HepG2 (cell line): Measurements from ENCODE around the gene PRSS33. TPM values are rescaled to one million over a fixed set of nuclear protein-coding genes. Genes with fewer than 3 reads are reported as not detected.

Source experiments
- ATAC-seq: fragments of 200-7000 bp; cut with Tn5 transposase; 3 replicates; pipeline ENCODE4 v1.9.1; 2020; ENCODE audit warnings: mild to moderate bottlenecking, moderate library complexity
- Bru-seq: library from RNA; stranded (reverse); fragments of 400-500 nt; gene quantifications from one replicate; lab custom pipeline; 2021; lab: Mats Ljungman, UMichigan
- BruChase-seq, 2 experiments: library from RNA; stranded (reverse); fragments of 400-500 nt; gene quantifications; one replicate each; lab custom pipeline; 2021; lab: Mats Ljungman, UMichigan
- BruUV-seq: library from RNA; stranded (reverse); fragments of 400-500 nt; replicated peaks from 2 replicates; lab custom pipeline; 2021; lab: Mats Ljungman, UMichigan
- CTCF ChIA-PET: fragments of 300-600 bp; formaldehyde crosslinking; extraction: SDS; loops from one replicate; lab custom pipeline; 2021; ENCODE audit warnings: low total read pairs, inconsistent platforms, low intra/inter-chr PET ratio; lab: Yijun Ruan, JAX
- POLR2A ChIA-PET: fragments of 350-600 bp; sonication (Branson Sonifier 250); formaldehyde crosslinking; loops from one replicate; lab custom pipeline; 2020; ENCODE audit warnings: antibody characterized with exemption, inconsistent platforms; lab: Yijun Ruan, JAX
- DNase-seq: peaks from one replicate; pipeline ENCODE4 v3.0.0-alpha.2; 2015; ENCODE audit warnings: low spot score
- FAIRE-seq: peaks from 3 replicates; lab custom pipeline; 2011; peaks lifted over from hg19 to GRCh38; lab: Jason Lieb, UNC
- H2AFZ ChIP-seq: one replicate; pipeline ENCODE4 v1.6.1; 2011; ENCODE audit warnings: low read length, inconsistent platforms
- H3K27ac ChIP-seq: fragments of 300-600 bp; 3 replicates; pipeline ENCODE4 v1.8.0; 2011; ENCODE audit warnings: mixed run types, mild to moderate bottlenecking, mixed read lengths, low read length, inconsistent platforms; ENCODE audit not compliant: insufficient read depth; ENCODE audit errors: extremely low read length
- H3K27me3 ChIP-seq, 2 experiments: fragments of 200-600 bp in 1 of 2; 2 replicates in 1 of 2; 3 replicates in 1 of 2; pipeline versions ENCODE4 v1.6.0 to v1.8.0; 2011; ENCODE audit warnings: low read length in 2 of 2, mild to moderate bottlenecking in 2 of 2, moderate library complexity in 2 of 2, inconsistent platforms in 1 of 2; ENCODE audit not compliant: insufficient read depth in 2 of 2, control insufficient read depth in 1 of 2
- H3K36me3 ChIP-seq, 2 experiments: fragments of 200-600 bp in 1 of 2; replicated peaks in 1 of 2; 2 replicates in 1 of 2; 3 replicates in 1 of 2; pipeline versions ENCODE4 v1.5.1 to v1.8.0; 2011; ENCODE audit warnings: low read length in 2 of 2, inconsistent platforms in 1 of 2; ENCODE audit not compliant: insufficient read depth in 2 of 2, control insufficient read depth in 1 of 2
- H3K4me1 ChIP-seq: 2 replicates; pipeline ENCODE4 v1.5.1; 2012; ENCODE audit warnings: low read length, inconsistent platforms; ENCODE audit not compliant: insufficient read depth
- H3K4me2 ChIP-seq: 2 replicates; pipeline ENCODE4 v1.6.0; 2011; ENCODE audit warnings: low read depth, low read length, inconsistent platforms
- H3K4me3 ChIP-seq, 3 experiments: fragments of 200-600 bp in 1 of 3; sonication (generic), shearing (Covaris generic) in 1 of 3; replicated peaks in 1 of 3; 2 replicates each; pipeline ENCODE4 v1.5.1; 2011 to 2016; ENCODE audit warnings: low read length in 3 of 3, inconsistent platforms in 2 of 3, low read depth in 2 of 3, mild to moderate bottlenecking in 2 of 3, control low read depth in 1 of 3, mixed read lengths in 1 of 3; ENCODE audit not compliant: insufficient read depth in 1 of 3
- H3K79me2 ChIP-seq: one replicate; pipeline ENCODE4 v1.6.1; 2011; ENCODE audit warnings: low read length, inconsistent platforms; ENCODE audit not compliant: insufficient read depth
- H3K9ac ChIP-seq: 2 replicates; pipeline ENCODE4 v1.6.0; 2011; ENCODE audit warnings: mild to moderate bottlenecking, low read depth, low read length, inconsistent platforms; ENCODE audit not compliant: insufficient read depth
- H3K9me3 ChIP-seq: 2 replicates; pipeline ENCODE4 v1.5.1; 2012; ENCODE audit warnings: mild to moderate bottlenecking, low read length
- H4K20me1 ChIP-seq: 2 replicates; pipeline ENCODE4 v1.6.0; 2011; ENCODE audit warnings: inconsistent platforms, mild to moderate bottlenecking, low read length, moderate library complexity; ENCODE audit not compliant: insufficient read depth
- HNRNPK ChIP-seq: fragments of 200-400 bp; formaldehyde crosslinking; IDR thresholded peaks from 2 replicates; pipeline ENCODE4 v1.6.1; 2018; ENCODE audit warnings: low read length, low read depth, moderate library complexity, mild to moderate bottlenecking; ENCODE audit not compliant: poor library complexity, severe bottlenecking
- PTBP1 ChIP-seq: fragments of 200-400 bp; formaldehyde crosslinking; IDR thresholded peaks from 2 replicates; pipeline ENCODE4 v1.6.1; 2018; ENCODE audit warnings: low read length, low read depth; ENCODE audit not compliant: poor library complexity, severe bottlenecking
- WGBS: methylation state at CpG from one replicate; pipeline ENCODE4 v1.1.6; 2017; ENCODE audit warnings: low lambda C conversion rate; 5-methylcytosine and 5-hydroxymethylcytosine counted together
- in situ Hi-C: cut with HindIII; loops from 2 replicates; pipeline ENCODE4 v1.10.0; 2017; ENCODE audit warnings: low pct_unique_long_range_greater_than_20kb; ENCODE audit not compliant: extremely low pct_ligation_motif_present
- intact Hi-C: fragments of 100-400 bp; cut with micrococcal nuclease; formaldehyde crosslinking; loops from one replicate; pipeline ENCODE4 v1.10.0; 2022; ENCODE audit not compliant: unreplicated experiment
- long read RNA-seq, 2 experiments: library from RNA in 1 of 2; library from polyadenylated mRNA in 1 of 2; stranded (forward) in 1 of 2; unstranded in 1 of 2; transcript quantifications; one replicate each; pipeline ENCODE4 v2.0.0, GENCODE V29; 2019 to 2022
- polyA minus RNA-seq, 3 experiments: library from RNA; depleted of rRNA, polyadenylated mRNA; stranded (reverse); fragments of >200 nt; gene quantifications; 2 replicates each; pipeline ENCODE4 v1.2.3, GENCODE V29; 2011; ENCODE audit warnings: low replicate concordance in 1 of 3
- polyA plus RNA-seq, 8 experiments: library from polyadenylated mRNA; depleted of rRNA in 3 of 8; stranded (reverse) in 7 of 8; unstranded in 1 of 8; fragments of >200 nt; fragmentation: Illumina TruSeq in 4 of 8; extraction: Trizol in 4 of 8; gene quantifications; 2 replicates each; pipeline versions ENCODE4 v1.2.1 to v1.2.3, GENCODE V29; 2011 to 2016; ENCODE audit warnings: low read depth in 4 of 8, missing spikeins in 1 of 8, mixed read lengths in 1 of 8; ENCODE audit not compliant: insufficient read depth in 1 of 8
- total RNA-seq, 5 experiments: library from RNA; depleted of rRNA; stranded (reverse); fragments of >200 nt; fragmentation: Illumina TruSeq; extraction: Trizol; gene quantifications; 2 replicates each; pipeline ENCODE4 v1.2.3, GENCODE V29; 2016; ENCODE audit warnings: low read depth in 1 of 5

The PRSS33 gene, protein sequence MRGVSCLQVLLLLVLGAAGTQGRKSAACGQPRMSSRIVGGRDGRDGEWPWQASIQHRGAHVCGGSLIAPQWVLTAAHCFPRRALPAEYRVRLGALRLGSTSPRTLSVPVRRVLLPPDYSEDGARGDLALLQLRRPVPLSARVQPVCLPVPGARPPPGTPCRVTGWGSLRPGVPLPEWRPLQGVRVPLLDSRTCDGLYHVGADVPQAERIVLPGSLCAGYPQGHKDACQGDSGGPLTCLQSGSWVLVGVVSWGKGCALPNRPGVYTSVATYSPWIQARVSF
- total RNA-seq (2016; rRNA removed; fragmentation: Illumina TruSeq; extraction: Trizol), result not detected in 2 replicates
- total RNA-seq (2016; cell fraction: cytosol; rRNA removed; fragmentation: Illumina TruSeq; extraction: Trizol; ENCODE audit: low read depth), result not detected in 2 replicates
- total RNA-seq (2016; cell fraction: insoluble cytoplasmic fraction; rRNA removed; fragmentation: Illumina TruSeq; extraction: Trizol), result not detected in 2 replicates
- total RNA-seq (2016; cell fraction: membrane; rRNA removed; fragmentation: Illumina TruSeq; extraction: Trizol), result not detected in 2 replicates
- not detected in 2 replicates for total RNA-seq (2016; cell fraction: nucleus; rRNA removed; fragmentation: Illumina TruSeq; extraction: Trizol)
- not detected in 2 replicates for polyA plus RNA-seq (2011; rRNA removed)
- not detected in 2 replicates for polyA plus RNA-seq (2011; cell fraction: cytosol; rRNA removed)
- not detected in 2 replicates for polyA plus RNA-seq (2011; cell fraction: nucleus; rRNA removed)
- not detected in 2 replicates for polyA plus RNA-seq (2012)
- not detected in 2 replicates for polyA plus RNA-seq (2016; cell fraction: cytosol; fragmentation: Illumina TruSeq; extraction: Trizol; ENCODE audit: low read depth)
- polyA plus RNA-seq (2016; cell fraction: insoluble cytoplasmic fraction; fragmentation: Illumina TruSeq; extraction: Trizol; ENCODE audit: low read depth), result not detected in 2 replicates
- polyA plus RNA-seq (2016; cell fraction: membrane; fragmentation: Illumina TruSeq; extraction: Trizol; ENCODE audit: low read depth), result not detected in 2 replicates
- not detected in 2 replicates for polyA plus RNA-seq (2016; cell fraction: nucleus; fragmentation: Illumina TruSeq; extraction: Trizol; ENCODE audit: insufficient read depth, low read depth)
- not detected in 2 replicates for polyA minus RNA-seq (2011; rRNA and poly(A)+ RNA removed; ENCODE audit: low replicate concordance)
- not detected in 2 replicates for polyA minus RNA-seq (2011; cell fraction: cytosol; rRNA and poly(A)+ RNA removed)
- polyA minus RNA-seq (2011; cell fraction: nucleus; rRNA and poly(A)+ RNA removed), result not detected in 2 replicates
- Bru-seq, nascent RNA, result not detected
- BruChase-seq, experiment 1, labeled RNA remaining after a 6-hour chase, result not detected
- BruChase-seq, experiment 2, labeled RNA remaining after a 2-hour chase, result not detected
- long read RNA-seq, experiment 1, result 0 reads
- long read RNA-seq, experiment 2, result 0 reads

- FAIRE-seq, result no peak
- Histone ChIP-seq H3K4me2 (no peak within 1 kb of the TSS), H3K79me2 (no peaks in the 10 kb centered on the region), H4K20me1 (no peaks in the 10 kb centered on the region), H3K9me3 (no peaks in the 10 kb centered on the region)
- in situ Hi-C loops, result loop anchor here (5.0 kb wide), 1 partner anchor 40 kb away; no protein-coding TSS in a partner anchor
- CTCF ChIA-PET, result no interaction called here
- POLR2A ChIA-PET, result interaction anchor here (1.2 kb wide), 1 partner anchor 10 kb away, joined by 3 read pairs; the partner anchor contains the start of gene ELOB
- peak; percentile 55 for TF ChIP-seq HNRNPK
- TF ChIP-seq PTBP1, result no peak
- TF ChIP-seq, all 625 proteins: peak for 1
- Histone ChIP-seq H2AFZ (no peak within 1 kb of the TSS), H3K27me3 (peaks cover 9 to 73% of the 10 kb centered on the region in 2 experiments; a peak in 4 of 5 replicates), H3K4me1 (peaks cover 18% of the 10 kb centered on the region), H3K36me3 (no peaks in the 10 kb centered on the region), H3K9ac (no peak within 1 kb of the TSS), H3K27ac (no peak within 1 kb of the TSS), H3K4me3 (no peak within 1 kb of the TSS)
- intact Hi-C loops, result no loop called here
- WGBS, result 6% methylated on average over 10 of the region's 10 CpGs
- ATAC-seq, result no peak
- BruUV-seq, result no TSS peak
- DNase-seq, result no peak
Measured at GRCh38 chr16:2787406-2787805, at the start of gene PRSS33. PRSS33 (minus strand) TSS chr16:2787560; CDS start chr16:2786547, 1,013 bp downstream.
